HEK293 (cell line): ENCODE data around the gene POLD3.
A peak's percentile ranks its signal among the peaks of the same experiment; 100 is the strongest.

Experiments
- BCL11A ChIP-seq: fragments of 450-650 bp; formaldehyde crosslinking; IDR thresholded peaks from 2 replicates; pipeline ENCODE4 v1.5.1; 2016; ENCODE audit warnings: low read depth, missing biosample characterization, missing genetic modification characterization
- GFI1B ChIP-seq: fragments of 450-650 bp; formaldehyde crosslinking; IDR thresholded peaks from 2 replicates; pipeline ENCODE4 v1.5.1; 2016; ENCODE audit warnings: missing biosample characterization, missing genetic modification characterization
- IKZF3 ChIP-seq: fragments of 450-650 bp; IDR thresholded peaks from 2 replicates; pipeline ENCODE4 v1.5.0; 2018; ENCODE audit warnings: missing biosample characterization, mild to moderate bottlenecking, missing genetic modification characterization, moderate library complexity
- KLF10 ChIP-seq: fragments of 450-650 bp; IDR thresholded peaks from 2 replicates; pipeline ENCODE4 v1.5.1; 2018; ENCODE audit warnings: missing biosample characterization, mild to moderate bottlenecking, missing genetic modification characterization
- SP3 ChIP-seq: fragments of 450-650 bp; formaldehyde crosslinking; IDR thresholded peaks from 2 replicates; pipeline ENCODE4 v1.5.1; 2016; ENCODE audit warnings: missing biosample characterization, missing genetic modification characterization
- SP7 ChIP-seq: fragments of 450-650 bp; formaldehyde crosslinking; IDR thresholded peaks from 2 replicates; pipeline ENCODE4 v1.5.1; 2016; ENCODE audit warnings: missing biosample characterization, missing genetic modification characterization
- YY2 ChIP-seq: fragments of 450-650 bp; formaldehyde crosslinking; IDR thresholded peaks from 2 replicates; pipeline ENCODE4 v1.5.1; 2016; ENCODE audit warnings: missing biosample characterization, missing genetic modification characterization
- ZFP69B ChIP-seq: fragments of 450-650 bp; formaldehyde crosslinking; IDR thresholded peaks from 2 replicates; pipeline ENCODE4 v1.5.1; 2016; ENCODE audit warnings: missing biosample characterization, missing genetic modification characterization
- ZIC2 ChIP-seq: fragments of 450-650 bp; formaldehyde crosslinking; IDR thresholded peaks from 2 replicates; pipeline ENCODE4 v1.5.1; 2016; ENCODE audit warnings: missing biosample characterization, missing genetic modification characterization
- ZNF146 ChIP-seq: fragments of 450-650 bp; formaldehyde crosslinking; IDR thresholded peaks from 2 replicates; pipeline ENCODE4 v1.5.1; 2016; ENCODE audit warnings: missing biosample characterization, missing genetic modification characterization
- ZNF19 ChIP-seq: fragments of 450-650 bp; formaldehyde crosslinking; IDR thresholded peaks from 2 replicates; pipeline ENCODE4; 2016; ENCODE audit warnings: missing biosample characterization, missing genetic modification characterization, low read depth
- ZNF423 ChIP-seq: fragments of 450-650 bp; formaldehyde crosslinking; IDR thresholded peaks from 2 replicates; pipeline ENCODE4 v1.5.1; 2016; ENCODE audit warnings: missing biosample characterization, missing genetic modification characterization
- ZNF510 ChIP-seq: fragments of 450-650 bp; formaldehyde crosslinking; IDR thresholded peaks from 2 replicates; pipeline ENCODE4 v1.5.1; 2018; ENCODE audit warnings: mild to moderate bottlenecking, missing genetic modification characterization, missing biosample characterization; ENCODE audit not compliant: insufficient replicate concordance
- ZNF514 ChIP-seq: fragments of 450-650 bp; formaldehyde crosslinking; IDR thresholded peaks from 2 replicates; pipeline ENCODE4 v1.5.1; 2016; ENCODE audit warnings: missing biosample characterization, missing genetic modification characterization
- ZNF558 ChIP-seq: fragments of 450-650 bp; formaldehyde crosslinking; IDR thresholded peaks from 2 replicates; pipeline ENCODE4 v1.5.1; 2016; ENCODE audit warnings: missing biosample characterization, missing genetic modification characterization
- ZNF600 ChIP-seq: fragments of 450-650 bp; formaldehyde crosslinking; IDR thresholded peaks from 2 replicates; pipeline ENCODE4 v1.5.1; 2016; ENCODE audit warnings: missing biosample characterization, missing genetic modification characterization
- ZNF624 ChIP-seq: fragments of 450-650 bp; formaldehyde crosslinking; IDR thresholded peaks from 2 replicates; pipeline ENCODE4 v1.5.1; 2017; ENCODE audit warnings: missing biosample characterization, missing genetic modification characterization
- ZNF777 ChIP-seq: fragments of 450-650 bp; formaldehyde crosslinking; IDR thresholded peaks from 2 replicates; pipeline ENCODE4 v1.5.1; 2017; ENCODE audit warnings: missing biosample characterization, missing genetic modification characterization, borderline replicate concordance
- TF ChIP-seq, protein P1 (sequence below): fragments of 450-650 bp; formaldehyde crosslinking; IDR thresholded peaks from 2 replicates; pipeline ENCODE4 v1.5.1; 2017; ENCODE audit warnings: missing biosample characterization, missing genetic modification characterization
- TF ChIP-seq, protein P2 (sequence below): fragments of 450-650 bp; formaldehyde crosslinking; conservative IDR thresholded peaks from 2 replicates; pipeline ENCODE4 v1.5.1; 2016; ENCODE audit warnings: low read depth, missing biosample characterization, missing genetic modification characterization
- TF ChIP-seq, protein P3 (sequence below): fragments of 450-650 bp; IDR thresholded peaks from 2 replicates; pipeline ENCODE4 v1.5.1; 2018; ENCODE audit warnings: missing biosample characterization, mild to moderate bottlenecking, missing genetic modification characterization
- TF ChIP-seq, protein P4 (sequence below): fragments of 450-650 bp; formaldehyde crosslinking; IDR thresholded peaks from 2 replicates; pipeline ENCODE4 v1.5.1; 2016; ENCODE audit warnings: missing biosample characterization, missing genetic modification characterization
- TF ChIP-seq, protein P5 (sequence below): sonication (generic); formaldehyde crosslinking; IDR thresholded peaks from 2 replicates; pipeline ENCODE4 v1.8.1; 2022; ENCODE audit warnings: mild to moderate bottlenecking, moderate library complexity, missing genetic modification reagents
- TF ChIP-seq, protein P6 (sequence below): fragments of 450-650 bp; formaldehyde crosslinking; conservative IDR thresholded peaks from 2 replicates; pipeline ENCODE4 v1.5.1; 2016; ENCODE audit warnings: low read depth, missing biosample characterization, missing genetic modification characterization

Gene POLD3

DNA sequence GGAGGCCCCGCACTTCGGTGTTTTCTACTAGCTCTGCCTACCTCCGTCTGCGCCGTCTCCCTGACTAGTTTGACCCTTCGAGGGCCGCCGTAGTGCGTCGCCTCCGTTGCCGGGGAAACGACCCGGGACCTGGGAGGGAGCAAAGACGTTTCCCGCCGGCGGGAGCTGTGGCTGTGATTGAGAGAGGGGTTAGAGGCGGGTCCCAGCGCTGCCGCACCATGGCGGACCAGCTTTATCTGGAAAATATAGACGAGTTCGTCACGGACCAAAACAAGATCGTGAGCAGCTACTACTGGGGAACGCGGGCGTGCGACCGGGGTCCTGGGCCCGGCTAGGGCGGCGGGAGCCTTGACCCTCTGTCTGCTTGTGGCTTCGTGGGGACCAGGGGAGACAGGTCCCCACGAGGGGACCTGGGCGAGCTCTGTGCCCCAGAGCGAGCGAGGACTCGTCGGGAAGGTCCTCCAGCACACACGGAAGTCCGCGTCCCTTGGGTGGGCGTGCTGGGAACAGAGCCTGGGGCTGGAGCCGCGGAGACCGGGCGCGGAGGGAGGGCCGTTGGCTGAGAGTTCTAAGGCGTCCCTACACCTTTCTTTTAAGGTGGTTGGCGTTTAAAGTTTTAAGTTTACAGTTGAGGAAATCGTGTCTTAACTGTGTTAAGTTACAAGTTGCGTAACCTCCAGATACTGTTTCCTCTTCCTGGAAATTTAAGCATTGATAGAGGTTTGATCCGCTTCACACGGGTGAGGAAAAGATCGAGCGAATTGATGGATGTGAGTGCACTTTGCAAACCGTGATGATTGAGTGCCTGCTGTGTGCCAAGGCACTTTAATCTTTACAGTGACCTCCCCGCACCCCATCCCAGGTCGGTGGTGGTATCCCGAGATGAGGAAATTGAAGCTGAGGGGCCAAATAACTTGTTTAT, at the start of gene POLD3 (continued):
- TF ChIP-seq, protein P1, sequence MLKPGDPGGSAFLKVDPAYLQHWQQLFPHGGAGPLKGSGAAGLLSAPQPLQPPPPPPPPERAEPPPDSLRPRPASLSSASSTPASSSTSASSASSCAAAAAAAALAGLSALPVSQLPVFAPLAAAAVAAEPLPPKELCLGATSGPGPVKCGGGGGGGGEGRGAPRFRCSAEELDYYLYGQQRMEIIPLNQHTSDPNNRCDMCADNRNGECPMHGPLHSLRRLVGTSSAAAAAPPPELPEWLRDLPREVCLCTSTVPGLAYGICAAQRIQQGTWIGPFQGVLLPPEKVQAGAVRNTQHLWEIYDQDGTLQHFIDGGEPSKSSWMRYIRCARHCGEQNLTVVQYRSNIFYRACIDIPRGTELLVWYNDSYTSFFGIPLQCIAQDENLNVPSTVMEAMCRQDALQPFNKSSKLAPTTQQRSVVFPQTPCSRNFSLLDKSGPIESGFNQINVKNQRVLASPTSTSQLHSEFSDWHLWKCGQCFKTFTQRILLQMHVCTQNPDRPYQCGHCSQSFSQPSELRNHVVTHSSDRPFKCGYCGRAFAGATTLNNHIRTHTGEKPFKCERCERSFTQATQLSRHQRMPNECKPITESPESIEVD (tag by site-specific recombination) = no peak
- TF ChIP-seq ZNF510 (tag by site-specific recombination) (no peak), ZFP69B (peak; percentile 55; the same call in 1 of the 2 replicates), BCL11A (tag by site-specific recombination) (no peak), ZNF146 (tag by site-specific recombination) (no peak), SP7 (tag by site-specific recombination) (peak; percentile 41; the same call in 1 of the 2 replicates), SP3 (tag by site-specific recombination) (peak; percentile 78), ZNF423 (tag by site-specific recombination) (no peak), IKZF3 (no peak), KLF10 (tag by site-specific recombination) (0 out of 2 replicates have a peak, but pooled peaks have one; percentile 4), ZIC2 (tag by site-specific recombination) (no peak), ZNF600 (tag by site-specific recombination) (no peak), GFI1B (peak; percentile 79), YY2 (peak; percentile 44; the same call in 1 of the 2 replicates), ZNF624 (tag by site-specific recombination) (no peak), ZNF558 (tag by site-specific recombination) (no peak), ZNF19 (tag by site-specific recombination) (no peak), ZNF777 (tag by site-specific recombination) (no peak), ZNF514 (no peak)
- TF ChIP-seq, protein P2, sequence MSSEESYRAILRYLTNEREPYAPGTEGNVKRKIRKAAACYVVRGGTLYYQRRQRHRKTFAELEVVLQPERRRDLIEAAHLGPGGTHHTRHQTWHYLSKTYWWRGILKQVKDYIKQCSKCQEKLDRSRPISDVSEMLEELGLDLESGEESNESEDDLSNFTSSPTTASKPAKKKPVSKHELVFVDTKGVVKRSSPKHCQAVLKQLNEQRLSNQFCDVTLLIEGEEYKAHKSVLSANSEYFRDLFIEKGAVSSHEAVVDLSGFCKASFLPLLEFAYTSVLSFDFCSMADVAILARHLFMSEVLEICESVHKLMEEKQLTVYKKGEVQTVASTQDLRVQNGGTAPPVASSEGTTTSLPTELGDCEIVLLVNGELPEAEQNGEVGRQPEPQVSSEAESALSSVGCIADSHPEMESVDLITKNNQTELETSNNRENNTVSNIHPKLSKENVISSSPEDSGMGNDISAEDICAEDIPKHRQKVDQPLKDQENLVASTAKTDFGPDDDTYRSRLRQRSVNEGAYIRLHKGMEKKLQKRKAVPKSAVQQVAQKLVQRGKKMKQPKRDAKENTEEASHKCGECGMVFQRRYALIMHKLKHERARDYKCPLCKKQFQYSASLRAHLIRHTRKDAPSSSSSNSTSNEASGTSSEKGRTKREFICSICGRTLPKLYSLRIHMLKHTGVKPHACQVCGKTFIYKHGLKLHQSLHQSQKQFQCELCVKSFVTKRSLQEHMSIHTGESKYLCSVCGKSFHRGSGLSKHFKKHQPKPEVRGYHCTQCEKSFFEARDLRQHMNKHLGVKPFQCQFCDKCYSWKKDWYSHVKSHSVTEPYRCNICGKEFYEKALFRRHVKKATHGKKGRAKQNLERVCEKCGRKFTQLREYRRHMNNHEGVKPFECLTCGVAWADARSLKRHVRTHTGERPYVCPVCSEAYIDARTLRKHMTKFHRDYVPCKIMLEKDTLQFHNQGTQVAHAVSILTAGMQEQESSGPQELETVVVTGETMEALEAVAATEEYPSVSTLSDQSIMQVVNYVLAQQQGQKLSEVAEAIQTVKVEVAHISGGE (tag by site-specific recombination) = peak; percentile 47
- TF ChIP-seq, protein P3, sequence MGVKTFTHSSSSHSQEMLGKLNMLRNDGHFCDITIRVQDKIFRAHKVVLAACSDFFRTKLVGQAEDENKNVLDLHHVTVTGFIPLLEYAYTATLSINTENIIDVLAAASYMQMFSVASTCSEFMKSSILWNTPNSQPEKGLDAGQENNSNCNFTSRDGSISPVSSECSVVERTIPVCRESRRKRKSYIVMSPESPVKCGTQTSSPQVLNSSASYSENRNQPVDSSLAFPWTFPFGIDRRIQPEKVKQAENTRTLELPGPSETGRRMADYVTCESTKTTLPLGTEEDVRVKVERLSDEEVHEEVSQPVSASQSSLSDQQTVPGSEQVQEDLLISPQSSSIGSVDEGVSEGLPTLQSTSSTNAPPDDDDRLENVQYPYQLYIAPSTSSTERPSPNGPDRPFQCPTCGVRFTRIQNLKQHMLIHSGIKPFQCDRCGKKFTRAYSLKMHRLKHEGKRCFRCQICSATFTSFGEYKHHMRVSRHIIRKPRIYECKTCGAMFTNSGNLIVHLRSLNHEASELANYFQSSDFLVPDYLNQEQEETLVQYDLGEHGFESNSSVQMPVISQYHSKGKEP (tag by site-specific recombination) = 0 out of 2 replicates have a peak, but pooled peaks have one; percentile 9
- TF ChIP-seq, protein P4, sequence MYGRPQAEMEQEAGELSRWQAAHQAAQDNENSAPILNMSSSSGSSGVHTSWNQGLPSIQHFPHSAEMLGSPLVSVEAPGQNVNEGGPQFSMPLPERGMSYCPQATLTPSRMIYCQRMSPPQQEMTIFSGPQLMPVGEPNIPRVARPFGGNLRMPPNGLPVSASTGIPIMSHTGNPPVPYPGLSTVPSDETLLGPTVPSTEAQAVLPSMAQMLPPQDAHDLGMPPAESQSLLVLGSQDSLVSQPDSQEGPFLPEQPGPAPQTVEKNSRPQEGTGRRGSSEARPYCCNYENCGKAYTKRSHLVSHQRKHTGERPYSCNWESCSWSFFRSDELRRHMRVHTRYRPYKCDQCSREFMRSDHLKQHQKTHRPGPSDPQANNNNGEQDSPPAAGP (tag by site-specific recombination) = 0 out of 2 replicates have a peak, but pooled peaks have one; percentile 65
- TF ChIP-seq, protein P5, sequence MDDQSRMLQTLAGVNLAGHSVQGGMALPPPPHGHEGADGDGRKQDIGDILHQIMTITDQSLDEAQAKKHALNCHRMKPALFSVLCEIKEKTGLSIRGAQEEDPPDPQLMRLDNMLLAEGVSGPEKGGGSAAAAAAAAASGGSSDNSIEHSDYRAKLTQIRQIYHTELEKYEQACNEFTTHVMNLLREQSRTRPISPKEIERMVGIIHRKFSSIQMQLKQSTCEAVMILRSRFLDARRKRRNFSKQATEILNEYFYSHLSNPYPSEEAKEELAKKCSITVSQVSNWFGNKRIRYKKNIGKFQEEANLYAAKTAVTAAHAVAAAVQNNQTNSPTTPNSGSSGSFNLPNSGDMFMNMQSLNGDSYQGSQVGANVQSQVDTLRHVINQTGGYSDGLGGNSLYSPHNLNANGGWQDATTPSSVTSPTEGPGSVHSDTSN (CRISPR knock-in tag) = 0 out of 2 replicates have a peak, but pooled peaks have one; percentile 55
- TF ChIP-seq, protein P6, sequence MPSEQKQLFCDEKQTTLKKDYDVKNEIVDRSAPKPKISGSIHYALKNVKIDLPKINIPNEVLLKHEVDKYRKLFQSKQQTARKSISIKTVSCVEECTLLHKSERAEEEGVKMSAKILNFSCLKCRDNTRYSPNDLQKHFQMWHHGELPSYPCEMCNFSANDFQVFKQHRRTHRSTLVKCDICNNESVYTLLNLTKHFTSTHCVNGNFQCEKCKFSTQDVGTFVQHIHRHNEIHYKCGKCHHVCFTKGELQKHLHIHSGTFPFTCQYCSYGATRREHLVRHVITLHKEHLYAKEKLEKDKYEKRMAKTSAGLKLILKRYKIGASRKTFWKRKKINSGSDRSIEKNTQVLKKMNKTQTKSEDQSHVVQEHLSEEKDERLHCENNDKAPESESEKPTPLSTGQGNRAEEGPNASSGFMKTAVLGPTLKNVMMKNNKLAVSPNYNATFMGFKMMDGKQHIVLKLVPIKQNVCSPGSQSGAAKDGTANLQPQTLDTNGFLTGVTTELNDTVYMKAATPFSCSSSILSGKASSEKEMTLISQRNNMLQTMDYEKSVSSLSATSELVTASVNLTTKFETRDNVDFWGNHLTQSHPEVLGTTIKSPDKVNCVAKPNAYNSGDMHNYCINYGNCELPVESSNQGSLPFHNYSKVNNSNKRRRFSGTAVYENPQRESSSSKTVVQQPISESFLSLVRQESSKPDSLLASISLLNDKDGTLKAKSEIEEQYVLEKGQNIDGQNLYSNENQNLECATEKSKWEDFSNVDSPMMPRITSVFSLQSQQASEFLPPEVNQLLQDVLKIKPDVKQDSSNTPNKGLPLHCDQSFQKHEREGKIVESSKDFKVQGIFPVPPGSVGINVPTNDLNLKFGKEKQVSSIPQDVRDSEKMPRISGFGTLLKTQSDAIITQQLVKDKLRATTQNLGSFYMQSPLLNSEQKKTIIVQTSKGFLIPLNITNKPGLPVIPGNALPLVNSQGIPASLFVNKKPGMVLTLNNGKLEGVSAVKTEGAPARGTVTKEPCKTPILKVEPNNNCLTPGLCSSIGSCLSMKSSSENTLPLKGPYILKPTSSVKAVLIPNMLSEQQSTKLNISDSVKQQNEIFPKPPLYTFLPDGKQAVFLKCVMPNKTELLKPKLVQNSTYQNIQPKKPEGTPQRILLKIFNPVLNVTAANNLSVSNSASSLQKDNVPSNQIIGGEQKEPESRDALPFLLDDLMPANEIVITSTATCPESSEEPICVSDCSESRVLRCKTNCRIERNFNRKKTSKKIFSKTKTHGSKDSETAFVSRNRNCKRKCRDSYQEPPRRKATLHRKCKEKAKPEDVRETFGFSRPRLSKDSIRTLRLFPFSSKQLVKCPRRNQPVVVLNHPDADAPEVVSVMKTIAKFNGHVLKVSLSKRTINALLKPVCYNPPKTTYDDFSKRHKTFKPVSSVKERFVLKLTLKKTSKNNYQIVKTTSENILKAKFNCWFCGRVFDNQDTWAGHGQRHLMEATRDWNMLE (tag by site-specific recombination) = 0 out of 2 replicates have a peak, but pooled peaks have one; percentile 5
